NCI-H187 treated with DMSO at 0.1 percent for 48 hours (cell line): ENCODE results near the gene OSBPL10.
"Not testable (repeated sequence)": the region's sequence is repeated elsewhere in the genome, so short reads cannot be mapped to it uniquely, and the experiment has no call there.

Experiments
- DNase-seq: peaks from one replicate; lab custom pipeline; 2025; lab: John Stamatoyannopoulos, UW

OSBPL10 gene

DNA sequence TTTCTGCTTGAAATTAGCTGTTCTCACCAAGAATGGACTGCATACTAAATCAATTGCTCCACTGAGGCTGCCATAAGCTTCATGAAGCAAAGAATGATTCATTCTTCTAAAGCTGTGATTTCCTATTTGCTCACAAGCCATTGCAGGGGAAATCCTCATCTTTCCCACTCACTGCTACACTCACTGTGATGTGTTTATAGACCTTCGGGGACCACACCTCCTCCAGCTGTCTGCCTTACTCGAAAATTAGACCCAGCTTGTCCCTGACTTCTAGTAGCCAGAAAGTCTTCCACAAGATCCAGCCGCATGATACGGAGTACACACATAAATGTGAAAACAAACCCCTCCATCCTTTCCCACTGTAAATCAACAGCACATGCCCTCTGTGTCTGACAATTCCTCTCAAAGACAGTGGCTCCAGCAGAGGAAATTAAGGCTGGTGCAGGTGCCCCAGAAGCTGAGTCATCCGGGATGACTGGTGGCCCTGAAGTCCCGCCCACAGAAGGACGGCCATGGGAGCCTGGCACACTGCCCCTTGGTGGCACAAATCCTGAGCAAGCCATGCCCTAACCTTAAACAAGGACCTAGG lies 276.4 kb downstream of the OSBPL10 start:
- DNase-seq = no peak

DNA sequence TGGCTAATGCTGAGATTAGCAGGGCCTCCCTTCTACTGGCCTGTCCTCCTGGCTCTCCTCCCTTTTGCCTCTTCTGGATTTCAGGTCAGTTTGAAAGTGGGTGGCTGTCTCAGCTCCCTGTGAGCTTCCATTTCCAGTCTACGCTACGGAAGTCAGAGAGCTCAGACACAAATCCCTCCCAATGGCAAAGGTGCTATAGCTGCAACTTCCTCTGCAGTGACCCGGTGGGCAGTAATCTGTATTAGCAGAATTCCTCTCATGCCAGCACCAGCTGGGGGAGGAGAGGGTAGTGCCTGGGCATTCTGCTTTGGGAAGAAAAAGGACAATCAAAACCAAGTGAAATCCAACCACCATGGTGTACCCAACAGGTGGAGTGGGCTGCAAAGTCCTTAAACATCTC lies 276.9 kb downstream of the OSBPL10 start:
- no peak for DNase-seq

DNA sequence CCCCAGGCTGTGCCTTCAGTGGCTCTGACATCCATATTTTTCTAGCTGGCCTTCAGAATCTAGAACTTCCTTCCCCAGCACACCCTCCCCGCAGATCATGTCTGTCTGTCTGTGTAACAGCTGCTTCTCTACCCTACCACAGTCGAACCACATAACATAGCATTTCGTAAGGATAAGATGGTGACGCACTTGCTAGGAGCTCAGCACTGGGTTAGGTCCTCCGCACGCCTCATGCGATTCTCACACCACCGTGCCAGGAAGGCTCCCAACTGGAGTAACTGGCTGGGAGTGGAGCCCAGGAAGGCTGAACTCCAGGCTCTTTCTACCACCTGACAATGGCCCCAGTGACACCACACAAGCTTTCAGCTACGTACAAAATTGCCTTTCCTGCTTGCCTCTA lies 279.8 kb downstream of the OSBPL10 start:
- DNase-seq = no peak

DNA sequence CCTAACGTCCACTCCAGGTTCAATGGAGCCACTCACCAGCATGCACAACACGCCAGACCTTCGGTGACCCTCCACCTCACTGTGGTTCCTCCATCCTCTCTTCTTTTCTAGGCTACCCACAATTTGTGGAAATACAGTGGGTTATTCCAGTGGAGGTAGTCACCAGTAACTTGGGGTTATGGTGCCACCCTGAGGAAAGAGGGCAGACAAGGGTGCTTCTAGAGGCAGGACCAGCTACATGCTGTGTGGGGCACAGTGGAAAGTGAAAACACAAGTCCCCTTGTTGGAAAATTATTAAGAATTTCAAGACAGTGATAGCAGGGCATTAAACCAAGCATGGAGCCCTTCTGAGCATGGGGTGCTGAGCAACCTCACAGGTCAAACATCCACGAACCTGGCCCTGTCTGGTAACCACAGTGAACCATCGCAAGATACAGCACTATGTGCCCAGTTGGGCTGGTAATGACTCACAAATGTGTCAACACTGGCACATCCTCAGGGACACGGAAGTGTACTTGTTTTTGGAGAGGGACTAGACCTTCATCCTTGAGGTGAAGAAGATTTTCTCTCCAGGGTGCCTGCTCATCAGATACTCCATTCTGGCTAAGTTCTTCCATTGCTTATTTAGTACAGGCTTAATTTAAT lies 281.6 kb downstream of the OSBPL10 start:
- DNase-seq = no peak

DNA sequence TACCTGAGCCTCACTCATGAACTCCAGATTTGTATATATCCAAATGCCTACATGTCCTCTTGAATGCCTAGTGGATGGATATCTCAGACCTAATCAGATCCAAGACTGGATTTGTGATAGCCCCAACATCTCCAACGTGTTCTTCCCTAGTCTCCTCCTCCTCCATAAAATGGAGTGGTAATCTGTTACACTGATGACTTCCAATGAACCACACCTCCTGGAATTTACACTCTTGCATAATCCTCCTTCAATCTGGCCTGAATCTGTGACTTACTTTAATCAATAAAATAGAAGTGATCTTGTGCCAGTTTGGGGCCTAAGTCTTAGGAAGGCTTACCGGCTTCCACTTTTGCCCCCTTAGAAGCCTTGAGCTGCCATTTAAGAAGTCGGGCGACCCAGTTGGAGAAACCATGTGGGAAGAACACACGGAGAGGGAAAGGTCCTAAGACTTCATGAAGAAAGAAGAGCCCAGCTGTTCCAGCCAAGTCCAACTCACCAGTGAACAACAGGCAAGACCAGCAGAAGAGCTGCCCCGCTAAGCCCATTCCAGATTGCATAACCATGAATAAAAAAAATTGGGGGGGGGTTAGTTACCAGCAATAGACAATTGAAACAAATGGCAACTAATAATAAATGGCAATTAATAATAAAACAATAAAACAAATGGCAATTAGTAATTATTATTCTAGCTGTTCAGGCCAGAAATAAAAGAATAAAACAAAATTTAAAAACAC lies 284.1 kb downstream of the OSBPL10 start:
- DNase-seq = no peak

DNA sequence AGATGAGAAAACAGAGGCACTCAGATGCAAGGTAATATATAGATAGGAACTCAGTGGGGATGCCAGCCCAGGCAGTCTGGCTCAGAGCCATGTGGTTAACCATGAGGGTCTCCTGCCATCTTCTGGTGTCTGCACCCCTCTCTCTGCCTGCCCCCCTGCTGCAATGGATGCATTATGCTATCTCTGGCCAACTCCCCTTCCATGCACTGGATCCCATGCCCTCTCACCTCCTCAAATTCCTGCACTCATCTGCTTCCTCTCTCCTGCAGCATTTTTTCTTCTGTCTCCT lies 285.1 kb downstream of the OSBPL10 start:
- DNase-seq = no peak

DNA sequence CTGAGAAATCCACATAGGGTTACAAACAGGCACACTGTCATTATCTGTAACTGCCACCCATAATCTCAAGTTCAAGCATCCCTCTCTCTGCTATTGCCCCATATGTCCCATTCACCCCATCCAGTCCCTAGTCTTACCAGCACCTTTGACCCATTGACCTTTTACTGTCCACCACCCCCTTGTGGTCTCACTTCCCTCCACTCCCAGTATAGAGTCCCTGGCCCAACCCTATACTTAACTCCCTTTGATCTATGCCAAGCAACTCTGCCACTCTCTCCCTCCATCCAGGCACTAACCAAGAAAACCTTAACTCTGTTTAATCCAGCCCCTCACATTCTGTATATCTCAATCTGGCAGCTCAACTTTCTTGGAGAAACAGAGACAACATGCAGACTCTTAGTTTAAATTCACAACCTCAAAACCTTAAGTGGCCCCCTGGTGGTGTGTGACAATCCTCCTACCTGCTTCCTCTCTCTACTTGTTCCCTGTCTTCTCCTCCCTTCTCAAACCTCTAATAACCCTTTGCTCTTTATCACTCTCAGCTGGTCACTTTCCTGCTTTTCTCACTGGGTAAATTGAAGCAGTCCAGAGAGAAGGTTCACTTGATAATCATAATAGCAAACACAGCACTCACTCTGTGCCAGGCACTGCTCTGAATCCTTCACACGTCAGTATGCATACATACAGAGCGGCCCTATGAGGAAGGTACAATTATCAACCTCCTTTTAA lies 285.6 kb downstream of the OSBPL10 start:
- DNase-seq = no peak

DNA sequence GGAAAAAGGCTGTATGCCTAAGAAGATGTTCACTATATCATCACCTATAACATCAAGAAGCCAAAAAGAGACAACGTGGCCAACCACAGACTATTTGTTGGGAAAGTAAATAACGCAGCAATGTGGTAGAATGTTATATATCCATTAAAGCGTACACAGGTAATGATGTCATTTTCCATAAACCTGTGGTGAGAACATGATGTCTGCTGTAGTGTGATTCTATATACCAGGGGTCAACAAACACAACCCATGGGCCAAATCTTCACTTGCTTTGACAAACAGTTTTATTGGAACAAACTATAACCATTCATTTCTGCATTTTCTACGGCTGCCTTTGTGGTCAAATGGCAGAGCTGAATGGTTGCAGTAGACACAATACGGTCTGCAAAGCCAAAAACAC lies 287.7 kb downstream of the OSBPL10 start:
- DNase-seq = no peak

DNA sequence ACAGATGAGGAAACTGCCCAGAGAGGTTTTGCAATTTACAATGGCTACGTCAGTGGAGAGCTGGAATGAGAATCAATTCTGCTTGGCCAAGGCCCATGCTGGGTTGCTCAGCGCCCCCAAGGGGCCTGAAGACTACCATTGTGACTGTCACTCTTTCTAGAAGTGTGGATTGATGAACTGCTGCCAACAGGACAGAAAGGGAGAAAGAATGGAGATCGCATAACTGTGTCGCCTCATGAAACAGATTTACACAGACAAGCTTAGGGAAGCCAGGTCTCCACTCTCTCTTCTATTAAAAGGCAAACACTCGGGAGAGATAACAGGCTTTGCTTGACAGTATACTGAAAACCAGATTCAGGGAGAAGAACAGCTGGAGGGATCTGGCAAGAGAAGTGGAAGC lies 288.3 kb downstream of the OSBPL10 start:
- no peak for DNase-seq

DNA sequence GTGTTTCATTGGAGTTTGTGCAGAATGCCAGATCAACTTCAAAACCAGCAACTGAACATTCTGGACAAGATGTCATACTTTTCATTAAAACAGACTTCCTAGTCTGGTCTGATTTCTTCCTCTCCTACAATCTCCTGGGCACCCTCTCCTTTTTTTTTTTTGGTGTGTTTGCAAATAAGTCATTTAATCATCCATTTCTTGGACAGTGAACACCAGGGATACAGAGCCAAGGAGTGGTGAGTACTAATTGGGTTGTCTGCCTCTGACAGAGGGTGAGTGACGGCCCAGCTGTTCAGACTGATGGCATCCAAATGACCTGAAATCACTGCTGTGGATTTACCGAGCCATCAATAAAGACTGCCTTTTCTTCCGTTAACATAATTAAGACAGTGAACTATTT lies 290.3 kb downstream of the OSBPL10 start:
- DNase-seq = no peak

DNA sequence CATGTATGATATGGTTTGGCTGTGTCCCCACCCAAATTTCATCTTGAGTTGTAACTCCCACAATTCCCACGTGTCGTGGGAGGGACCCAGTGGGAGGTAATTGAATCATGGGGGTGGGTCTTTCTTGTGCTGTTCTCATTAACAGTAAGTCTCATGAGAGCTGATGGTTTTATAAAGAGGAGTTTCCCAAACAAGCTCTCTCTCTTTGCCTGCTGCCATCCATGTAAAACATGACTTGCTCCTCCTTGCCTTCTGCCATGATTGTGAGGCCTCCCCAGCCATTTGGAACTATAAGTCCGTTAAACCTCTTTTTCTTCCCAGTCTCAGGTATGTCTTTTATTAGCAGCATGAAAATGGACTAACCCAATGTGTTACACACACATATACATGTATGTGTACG lies 291.5 kb downstream of the OSBPL10 start:
- DNase-seq = not testable (repeated sequence)

DNA sequence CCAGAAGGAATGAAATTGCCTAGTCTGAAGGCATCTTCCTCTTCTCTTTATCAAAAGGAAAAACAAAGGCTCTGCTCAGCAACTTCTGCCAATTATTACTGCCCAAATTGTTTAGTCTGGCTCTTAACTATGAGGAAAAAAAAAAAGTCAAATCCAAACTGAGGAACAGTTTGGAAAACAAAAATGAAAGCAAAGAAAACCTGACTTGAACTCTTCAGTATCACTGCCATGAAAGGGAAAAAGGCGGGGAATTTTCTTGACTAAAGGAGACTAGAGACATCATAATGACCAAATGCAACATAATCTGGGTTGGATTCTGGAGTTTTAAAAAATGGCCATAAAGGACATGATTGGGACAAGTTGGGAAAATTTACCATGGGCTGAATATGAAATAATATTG lies 292.1 kb downstream of the OSBPL10 start:
- no peak for DNase-seq

DNA sequence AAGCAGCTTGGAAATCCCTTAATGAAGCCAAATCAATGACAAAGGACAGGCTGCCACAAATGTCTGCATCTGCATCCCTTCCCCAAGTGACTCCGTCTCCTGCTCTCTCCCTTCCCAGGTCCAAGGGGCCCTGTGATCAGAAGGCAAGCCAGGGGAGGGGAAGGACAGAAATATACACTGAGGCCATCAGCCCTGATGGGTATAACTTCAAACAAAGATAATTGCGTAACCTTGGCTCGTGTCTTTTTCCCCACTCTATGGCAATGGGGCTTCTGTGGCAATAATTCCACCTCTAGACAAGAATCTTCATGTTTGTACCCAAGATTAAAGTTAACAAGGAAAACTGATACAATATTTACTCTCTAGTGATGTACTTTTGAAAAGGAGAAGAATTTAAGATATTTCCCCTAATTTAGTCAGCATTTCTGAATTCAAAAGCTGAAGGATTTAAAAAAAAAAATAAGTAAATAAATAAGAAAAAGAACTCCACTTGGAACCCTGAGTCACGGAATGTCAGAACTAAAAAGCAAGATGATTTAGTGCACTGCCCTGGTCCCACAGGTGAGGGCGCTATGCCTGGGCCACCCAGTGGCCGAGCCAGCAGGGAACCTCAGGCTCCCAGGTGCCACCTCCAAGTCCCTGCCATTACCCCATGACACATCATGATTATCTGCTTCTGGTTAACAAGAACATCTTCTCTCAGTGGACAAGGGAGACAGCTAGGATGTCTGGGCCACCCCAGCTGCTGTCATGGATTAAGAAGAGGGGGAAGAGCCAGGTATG lies 293.9 kb downstream of the OSBPL10 start:
- DNase-seq = no peak

DNA sequence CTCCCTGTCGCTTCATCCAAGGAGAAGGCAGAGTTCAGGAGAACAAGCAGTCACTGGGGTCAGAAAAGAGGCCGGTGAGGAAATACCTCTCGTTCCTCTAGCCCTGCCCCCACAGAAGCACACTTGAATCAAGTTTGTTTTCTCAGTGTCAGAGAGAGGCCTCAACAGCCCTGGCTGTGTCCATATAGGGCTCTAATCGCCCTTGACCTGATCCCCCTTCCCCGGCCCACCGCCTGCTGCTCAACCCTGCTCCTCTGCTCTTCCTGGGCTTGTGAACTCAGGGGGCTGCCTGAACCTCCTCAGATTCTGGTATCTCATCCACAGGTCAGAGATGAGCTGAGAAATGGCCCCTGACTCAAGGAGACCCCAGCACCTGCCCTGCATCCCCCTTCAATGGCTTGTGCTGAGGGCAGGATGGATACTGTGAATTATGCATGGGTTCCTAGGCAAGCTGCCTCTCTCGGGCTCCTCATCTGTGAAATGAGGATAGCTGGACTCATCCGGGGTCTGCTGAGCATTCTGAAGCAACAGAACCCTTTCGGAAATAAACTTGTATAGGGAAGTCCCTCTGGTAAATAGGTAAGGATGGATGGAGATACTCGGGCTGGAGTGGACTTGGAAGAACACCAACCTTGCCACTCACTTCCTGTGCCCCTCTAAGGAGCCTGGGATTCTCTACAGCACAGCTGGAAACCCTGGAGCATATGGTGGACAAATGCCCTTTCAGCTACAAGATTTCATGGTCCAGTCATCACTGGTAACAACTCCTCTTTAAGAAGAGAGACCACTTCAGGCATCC lies 300.8 kb downstream of the OSBPL10 start:
- no peak for DNase-seq

DNA sequence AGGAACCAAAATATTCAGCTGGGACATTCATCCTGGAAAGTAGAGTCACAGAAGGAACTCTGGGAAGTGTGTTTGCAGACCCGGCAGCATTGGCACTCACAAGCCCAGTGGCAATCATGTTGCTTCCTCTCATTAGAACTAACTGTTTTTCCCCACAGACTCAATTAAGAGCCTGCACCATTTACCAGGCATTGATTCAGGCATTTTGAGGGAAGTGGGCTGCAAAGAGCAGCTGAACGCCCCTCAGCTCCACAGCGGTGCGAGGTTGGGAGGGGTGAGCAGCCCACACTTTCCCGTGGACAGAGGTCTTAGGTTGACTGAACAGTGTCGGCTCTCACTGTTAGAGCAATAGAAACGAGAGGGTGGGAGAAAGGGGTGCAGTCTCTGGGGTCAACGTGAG lies 304.5 kb downstream of the OSBPL10 start:
- no peak for DNase-seq

DNA sequence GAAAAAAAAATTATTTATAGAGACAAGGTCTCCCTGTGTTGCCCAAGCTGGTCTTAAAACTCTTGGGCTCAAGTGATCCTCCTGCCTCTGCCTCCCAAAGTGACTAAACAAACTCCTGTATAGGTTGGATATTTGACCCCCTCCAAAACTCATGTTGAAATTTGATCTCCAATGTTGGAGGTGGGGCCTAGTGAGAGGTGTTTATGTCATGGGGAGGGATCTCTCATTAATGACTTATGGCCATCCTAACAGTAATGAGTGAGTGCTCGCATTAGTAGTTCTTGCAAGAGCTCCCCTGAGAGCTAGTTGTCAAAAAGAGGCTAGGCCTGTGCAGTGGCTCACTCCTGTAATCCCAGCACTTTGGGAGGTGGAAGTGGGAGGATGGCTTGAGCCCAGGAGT lies 307.1 kb downstream of the OSBPL10 start:
- DNase-seq = no peak

DNA sequence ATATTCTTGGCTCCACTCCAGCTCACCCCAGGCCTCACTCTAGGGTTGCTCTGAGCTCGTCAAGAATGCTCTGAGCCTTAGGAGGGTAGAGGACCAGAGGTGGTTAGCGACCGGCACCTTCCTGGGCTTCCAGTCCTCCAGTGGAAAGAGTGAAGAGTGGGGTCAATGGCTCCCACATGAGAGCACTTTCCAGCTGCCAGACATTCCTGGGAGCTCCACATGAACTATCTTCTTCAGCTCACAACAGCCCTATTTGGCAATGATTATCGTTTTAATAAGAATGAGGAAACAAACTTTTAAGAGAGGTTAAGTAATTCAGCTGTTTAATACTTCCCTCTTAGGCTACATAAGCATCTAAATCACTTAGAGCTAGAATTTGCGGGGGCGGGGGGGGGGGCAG lies 309.1 kb downstream of the OSBPL10 start:
- no peak for DNase-seq

DNA sequence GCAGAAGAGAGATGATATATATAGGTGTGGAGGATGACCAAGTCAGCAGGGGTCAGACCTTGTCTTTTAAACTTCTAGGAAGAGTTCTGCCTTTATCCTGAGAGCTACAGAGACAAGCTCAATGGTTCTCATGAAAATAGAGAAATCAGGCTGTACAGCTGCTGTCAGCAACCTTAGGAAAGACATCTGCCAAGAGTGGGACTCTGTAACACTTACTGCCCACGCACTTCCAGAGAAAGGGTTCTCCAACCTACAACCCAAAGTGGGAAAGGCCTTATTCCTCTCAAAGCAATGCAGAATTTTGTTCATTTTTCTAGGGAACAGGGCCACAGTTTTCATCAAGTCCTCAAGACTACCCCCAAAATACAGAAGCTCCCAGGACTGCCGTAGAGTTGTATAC lies 309.6 kb downstream of the OSBPL10 start:
- no peak for DNase-seq

DNA sequence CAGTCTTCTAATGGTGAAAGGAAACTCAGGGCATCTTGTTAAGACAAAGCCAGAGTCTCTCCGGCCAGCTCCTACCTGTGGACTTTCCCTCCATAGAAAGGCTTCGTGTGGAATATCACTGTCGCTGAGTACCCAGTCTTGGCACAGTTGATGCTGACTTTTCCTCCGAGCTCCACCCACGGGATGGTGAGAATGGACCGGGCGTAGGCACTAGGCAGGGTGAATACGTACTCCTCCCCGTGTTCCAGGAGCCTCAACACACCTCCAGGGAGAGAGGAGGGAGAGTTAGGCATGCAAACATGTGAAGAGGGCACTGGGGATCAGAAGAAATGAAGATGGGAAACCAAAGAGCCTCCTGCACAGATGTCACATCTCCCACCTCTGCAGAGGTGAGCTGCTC lies 310.3 kb downstream of the OSBPL10 start:
- no peak for DNase-seq

DNA sequence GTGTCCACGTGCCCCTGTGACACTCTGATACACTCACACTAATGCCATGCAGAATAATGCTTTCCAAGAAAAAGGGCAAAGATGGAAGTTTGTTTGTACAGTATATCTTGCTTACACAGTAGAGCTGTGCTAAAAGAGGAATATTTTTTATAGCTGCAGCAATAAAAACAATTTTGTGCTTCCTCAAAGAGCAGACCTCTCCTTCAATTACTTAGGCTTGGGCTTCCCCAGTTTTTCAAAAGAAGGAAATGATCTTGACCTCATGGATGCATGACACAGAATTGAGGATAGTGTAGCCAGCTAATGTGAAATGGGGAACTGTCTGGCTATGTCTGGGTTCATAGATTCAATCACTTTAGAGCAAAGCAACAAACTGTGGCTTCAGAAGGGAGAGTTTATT lies 310.9 kb downstream of the OSBPL10 start:
- DNase-seq = no peak

DNA sequence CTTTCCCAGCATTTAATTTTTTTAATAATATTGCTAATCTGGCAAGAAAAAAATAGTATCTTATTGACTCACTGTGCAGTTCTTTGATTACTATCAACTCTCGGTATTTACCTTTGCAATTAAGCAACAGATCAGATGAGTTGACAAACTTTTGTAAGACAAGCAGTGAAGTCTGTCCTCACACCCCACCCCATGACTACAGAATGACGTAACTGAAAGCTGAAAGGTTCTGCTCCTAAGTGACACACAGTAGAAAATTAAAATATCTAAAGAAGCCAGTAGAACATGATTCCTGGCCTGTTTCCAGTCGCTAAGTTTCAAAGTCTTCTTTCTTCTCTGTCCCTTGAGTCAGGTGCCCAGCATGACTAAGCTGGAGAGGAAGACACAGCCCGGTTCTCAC lies 312.8 kb downstream of the OSBPL10 start:
- DNase-seq = no peak

DNA sequence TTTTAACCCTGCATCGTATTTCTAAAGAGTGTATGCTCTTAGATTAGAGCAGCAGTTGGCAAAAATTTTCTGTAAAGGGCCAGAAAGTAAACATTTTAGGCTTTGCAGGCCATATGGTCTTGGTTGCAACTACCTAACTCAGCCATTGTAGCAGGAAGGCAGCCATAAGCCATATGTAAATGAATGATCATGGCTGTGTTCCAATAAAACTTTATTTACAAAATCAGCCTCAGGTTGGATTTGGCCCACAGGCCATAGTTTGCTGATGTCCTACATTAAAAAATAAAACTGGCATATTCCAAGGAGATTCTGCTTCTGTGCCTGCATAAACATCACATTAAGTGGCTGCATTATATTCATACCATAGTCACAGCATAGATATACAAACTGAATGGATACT lies 313.5 kb downstream of the OSBPL10 start:
- no peak for DNase-seq
